ENCODE results near the gene PTGR2. TPM values are rescaled to one million over a fixed set of nuclear protein-coding genes. Genes with fewer than 3 reads are reported as not detected.

The PTGR2 gene
- total and polyA plus RNA-seq, 2 donors (not counting 3 experiments of a cell fraction or from before 2014, with no cell fraction given), result 1.1 to 5.6 TPM

DNA sequence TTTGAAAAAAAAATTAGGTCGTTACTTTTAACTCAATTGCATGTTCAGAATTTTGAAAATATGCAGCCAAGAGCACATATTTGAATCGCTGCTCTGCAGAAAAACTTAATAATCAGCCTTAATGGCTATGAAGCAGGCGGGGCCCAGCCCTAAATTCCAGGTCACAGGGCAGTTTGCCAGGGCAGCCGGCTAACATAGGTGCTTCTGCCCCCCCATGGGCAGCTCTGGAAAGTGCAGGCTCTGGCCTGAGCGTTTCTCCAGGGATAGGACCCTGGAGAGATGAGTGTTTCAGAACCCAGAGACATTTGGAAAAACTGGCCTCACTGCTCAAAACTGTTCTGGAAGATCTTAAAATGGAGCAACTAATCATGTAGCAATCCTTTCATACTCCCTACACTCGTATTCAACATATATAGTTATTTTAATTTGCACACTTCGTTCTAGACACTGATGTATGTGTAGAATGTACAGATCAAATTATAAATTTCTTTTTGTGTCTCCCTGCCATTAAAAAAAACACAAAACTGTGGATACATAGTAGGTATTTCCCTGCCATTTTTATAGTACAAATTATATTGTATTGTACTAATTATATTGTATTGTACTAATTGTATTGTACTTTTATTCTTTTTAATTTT, 26.0 kb upstream of the PTGR2 start:
- H3K4me1 ChIP-seq (ENCODE audit: control insufficient read depth, extremely low read depth, insufficient read depth, low read length), result peaks cover 7% of the 10 kb centered on the region
- intact Hi-C loops (cut with micrococcal nuclease), result loop anchor here (1.0 kb wide), 7 partner anchors 35 to 317 kb away; a partner anchor contains a TSS
- no peaks in the 10 kb centered on the region for H3K36me3 ChIP-seq (ENCODE audit: control insufficient read depth in 2 of 2, extremely low read depth in 1 of 2, insufficient read depth in 2 of 2, low read length in 2 of 2)
- no peak overlapping the region for H2AFZ ChIP-seq (ENCODE audit: low read depth, low read length)
- no peak overlapping the region for H3K4me2 ChIP-seq (ENCODE audit: insufficient read depth, low read length)
- no peaks in the 10 kb centered on the region for H3K27me3 ChIP-seq (ENCODE audit: control insufficient read depth in 2 of 2, insufficient read depth in 2 of 2, low read length in 2 of 2)
- peak; percentile 95 for FAIRE-seq
- ChIA-PET POLR2A (no interaction called here), CTCF (interaction anchor here (0.8 to 9.5 kb wide), 22 partner anchors 9 to 530 kb away, joined by 3 to 131 read pairs (median 4); partner anchors contain the start of gene PTGR2)
- no TSS peak for BruUV-seq (replicated peaks)
- no peak overlapping the region for H3K9ac ChIP-seq (replicated peaks; ENCODE audit: extremely low read depth, insufficient read depth, low read length)
- H3K27ac ChIP-seq (ENCODE audit: insufficient read depth, low read depth, low read length), result no peak overlapping the region
- H3K4me3 ChIP-seq (replicated peaks in 1 of 3; ENCODE audit: insufficient read depth in 1 of 3, low read depth in 1 of 3, low read length in 3 of 3), result no peak overlapping the region
- no peaks in the 10 kb centered on the region for H3K9me3 ChIP-seq (replicated peaks; ENCODE audit: control insufficient read depth, insufficient read depth, low read length)
- H3K9me1 ChIP-seq (replicated peaks; ENCODE audit: control insufficient read depth, extremely low read depth, insufficient read depth, low read length), result no peaks in the 10 kb centered on the region
- H3K79me2 ChIP-seq (ENCODE audit: control insufficient read depth, insufficient read depth, low read length), result no peaks in the 10 kb centered on the region
- peak; percentile 71 for DNase-seq (ENCODE audit: low read depth, low spot score)
- TF ChIP-seq MYC (IDR thresholded peaks at IDR 0.05; ENCODE audit: low read depth, low read length) (no peak), EZH2 (IDR thresholded peaks at IDR 0.05; ENCODE audit: borderline replicate concordance, low read depth, low read length, severe bottlenecking) (no peak), GATA2 (IDR thresholded peaks at IDR 0.05; ENCODE audit: insufficient read depth, insufficient read length, low read depth, low read length) (no peak), FOS (IDR thresholded peaks at IDR 0.05; ENCODE audit: borderline replicate concordance, insufficient read depth, low read length) (no peak), POLR2AphosphoS5 (IDR thresholded peaks at IDR 0.05; ENCODE audit: insufficient read depth, low read depth, low read length) (peak; percentile 49), POLR2A (IDR thresholded peaks at IDR 0.05; ENCODE audit: low read depth, low read length) (no peak), JUN (IDR thresholded peaks at IDR 0.05; ENCODE audit: borderline replicate concordance, insufficient read depth, insufficient read length, low read depth) (no peak)
- TF ChIP-seq, protein P1, sequence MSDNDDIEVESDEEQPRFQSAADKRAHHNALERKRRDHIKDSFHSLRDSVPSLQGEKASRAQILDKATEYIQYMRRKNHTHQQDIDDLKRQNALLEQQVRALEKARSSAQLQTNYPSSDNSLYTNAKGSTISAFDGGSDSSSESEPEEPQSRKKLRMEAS (IDR thresholded peaks at IDR 0.05; ENCODE audit: insufficient read depth, insufficient read length), result no peak
- TF ChIP-seq, protein P2, sequence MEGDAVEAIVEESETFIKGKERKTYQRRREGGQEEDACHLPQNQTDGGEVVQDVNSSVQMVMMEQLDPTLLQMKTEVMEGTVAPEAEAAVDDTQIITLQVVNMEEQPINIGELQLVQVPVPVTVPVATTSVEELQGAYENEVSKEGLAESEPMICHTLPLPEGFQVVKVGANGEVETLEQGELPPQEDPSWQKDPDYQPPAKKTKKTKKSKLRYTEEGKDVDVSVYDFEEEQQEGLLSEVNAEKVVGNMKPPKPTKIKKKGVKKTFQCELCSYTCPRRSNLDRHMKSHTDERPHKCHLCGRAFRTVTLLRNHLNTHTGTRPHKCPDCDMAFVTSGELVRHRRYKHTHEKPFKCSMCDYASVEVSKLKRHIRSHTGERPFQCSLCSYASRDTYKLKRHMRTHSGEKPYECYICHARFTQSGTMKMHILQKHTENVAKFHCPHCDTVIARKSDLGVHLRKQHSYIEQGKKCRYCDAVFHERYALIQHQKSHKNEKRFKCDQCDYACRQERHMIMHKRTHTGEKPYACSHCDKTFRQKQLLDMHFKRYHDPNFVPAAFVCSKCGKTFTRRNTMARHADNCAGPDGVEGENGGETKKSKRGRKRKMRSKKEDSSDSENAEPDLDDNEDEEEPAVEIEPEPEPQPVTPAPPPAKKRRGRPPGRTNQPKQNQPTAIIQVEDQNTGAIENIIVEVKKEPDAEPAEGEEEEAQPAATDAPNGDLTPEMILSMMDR (IDR thresholded peaks at IDR 0.05; ENCODE audit: extremely low read depth in 1 of 2, insufficient read depth in 1 of 2, low read depth in 1 of 2, low read length in 2 of 2), result peak; percentile 89
- no peaks in the 10 kb centered on the region for H4K20me1 ChIP-seq (replicated peaks; ENCODE audit: control insufficient read depth, extremely low read depth, insufficient read depth, low read length)
- dilution Hi-C loops (cut with MboI; ENCODE audit: extremely low pct_ligation_motif_present, low sequenced_read_pairs), result no loop called here

Data from endothelial cell of umbilical vein (primary cell).